ENCODE data around the gene C20orf96.

DNA sequence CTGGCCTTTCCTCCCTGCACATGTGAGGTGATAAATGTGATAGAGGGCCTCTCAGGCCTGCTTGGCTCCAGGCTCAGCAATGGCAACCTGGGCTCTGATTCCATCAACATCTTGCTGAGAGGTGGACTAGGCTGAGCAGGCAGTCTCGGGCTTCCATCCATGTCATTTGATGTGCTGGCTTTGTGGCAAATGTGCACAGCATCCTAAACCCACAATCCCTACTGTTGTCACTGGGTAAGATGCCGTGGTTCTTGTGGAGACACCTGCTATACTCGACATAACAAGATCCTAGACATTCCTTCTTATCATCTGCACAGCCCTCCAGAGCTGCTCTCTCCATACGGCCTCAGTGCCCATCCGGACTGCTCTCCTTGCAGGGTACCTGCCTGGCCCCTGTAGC is 4.1 kb upstream of the C20orf96 start:
- TF ChIP-seq, protein P1, sequence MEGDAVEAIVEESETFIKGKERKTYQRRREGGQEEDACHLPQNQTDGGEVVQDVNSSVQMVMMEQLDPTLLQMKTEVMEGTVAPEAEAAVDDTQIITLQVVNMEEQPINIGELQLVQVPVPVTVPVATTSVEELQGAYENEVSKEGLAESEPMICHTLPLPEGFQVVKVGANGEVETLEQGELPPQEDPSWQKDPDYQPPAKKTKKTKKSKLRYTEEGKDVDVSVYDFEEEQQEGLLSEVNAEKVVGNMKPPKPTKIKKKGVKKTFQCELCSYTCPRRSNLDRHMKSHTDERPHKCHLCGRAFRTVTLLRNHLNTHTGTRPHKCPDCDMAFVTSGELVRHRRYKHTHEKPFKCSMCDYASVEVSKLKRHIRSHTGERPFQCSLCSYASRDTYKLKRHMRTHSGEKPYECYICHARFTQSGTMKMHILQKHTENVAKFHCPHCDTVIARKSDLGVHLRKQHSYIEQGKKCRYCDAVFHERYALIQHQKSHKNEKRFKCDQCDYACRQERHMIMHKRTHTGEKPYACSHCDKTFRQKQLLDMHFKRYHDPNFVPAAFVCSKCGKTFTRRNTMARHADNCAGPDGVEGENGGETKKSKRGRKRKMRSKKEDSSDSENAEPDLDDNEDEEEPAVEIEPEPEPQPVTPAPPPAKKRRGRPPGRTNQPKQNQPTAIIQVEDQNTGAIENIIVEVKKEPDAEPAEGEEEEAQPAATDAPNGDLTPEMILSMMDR (IDR thresholded peaks at IDR 0.05) = no peak
- TF ChIP-seq POLR2A (IDR thresholded peaks at IDR 0.05) = no peak

Measured in adrenal gland (tissue), 5 donors.